ENCODE results near the gene FMNL2.

FMNL2 gene

DNA sequence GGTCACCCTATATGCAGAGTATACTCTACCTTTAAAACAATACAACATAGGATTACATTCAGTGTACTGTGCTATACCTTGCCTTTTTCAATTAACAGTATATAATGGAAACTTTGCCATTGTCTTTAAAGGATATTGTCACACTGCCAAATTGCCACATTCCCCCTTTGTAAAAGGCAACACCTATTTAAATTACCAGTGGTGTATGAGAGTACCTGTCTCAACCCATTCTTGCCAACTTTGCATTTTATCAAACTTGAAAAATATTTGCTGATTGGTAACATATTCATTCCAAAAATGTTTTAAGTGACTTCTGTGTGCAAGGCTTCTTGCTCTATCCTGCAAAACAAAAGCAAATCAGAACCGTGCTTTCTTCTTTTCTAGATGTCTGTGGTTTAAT lies 92.9 kb downstream of the FMNL2 start:
- no peak for DNase-seq

DNA sequence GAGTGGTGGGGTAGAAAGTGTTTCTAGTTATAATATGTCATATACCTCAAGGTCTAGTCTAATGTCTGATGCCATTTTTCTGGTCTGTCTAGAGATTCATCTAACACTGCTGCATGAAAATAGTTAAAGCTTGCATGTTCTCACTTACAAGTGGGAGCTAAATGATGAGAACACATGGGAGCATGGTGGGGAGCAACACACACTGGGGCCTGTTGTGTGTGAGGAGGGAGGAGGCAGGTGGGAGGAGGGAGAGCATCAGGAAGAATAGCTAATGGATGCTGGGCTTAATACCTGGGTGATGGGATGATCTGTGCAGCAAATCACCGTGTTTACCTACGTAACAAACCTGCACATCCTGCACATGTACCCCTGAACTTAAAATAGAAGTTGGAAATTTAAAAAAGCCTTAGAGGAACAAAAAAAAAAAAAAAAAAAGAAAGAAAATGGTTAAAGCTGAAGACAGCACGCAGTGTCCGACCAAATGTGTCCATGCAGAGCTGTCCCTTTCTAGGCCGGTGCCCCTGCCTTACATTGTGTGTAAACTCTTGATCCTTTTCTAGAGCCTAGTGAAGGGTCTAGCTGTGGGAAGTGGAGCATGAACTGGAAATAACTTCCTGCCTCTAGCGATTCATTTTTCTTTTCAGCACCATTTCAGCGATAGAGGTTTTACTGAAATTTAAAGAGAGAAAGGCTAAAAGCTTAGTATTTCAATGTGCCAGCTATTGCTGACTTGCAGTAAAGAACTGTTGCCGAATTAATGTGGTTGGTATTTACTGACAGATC lies 94.0 kb downstream of the FMNL2 start:
- DNase-seq = no peak

DNA sequence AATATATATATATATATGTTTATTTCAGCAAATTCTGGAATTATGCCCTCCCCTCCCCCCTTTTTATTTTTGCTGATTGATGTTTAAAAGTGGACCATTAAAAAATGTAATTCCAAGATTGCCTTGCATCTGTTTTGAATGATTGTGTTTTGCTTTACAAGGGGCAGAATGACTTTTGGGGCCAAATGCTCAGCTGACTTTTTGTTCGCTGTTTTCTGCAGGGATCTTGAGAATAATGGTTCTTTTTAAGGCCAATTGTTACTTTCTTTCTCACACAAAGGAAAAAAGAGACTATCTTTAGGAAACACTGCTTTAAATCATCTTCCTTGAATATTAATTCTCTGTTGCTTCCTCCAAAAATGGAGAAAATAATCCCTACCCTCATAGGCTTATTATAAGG lies 95.9 kb downstream of the FMNL2 start:
- DNase-seq = no peak

DNA sequence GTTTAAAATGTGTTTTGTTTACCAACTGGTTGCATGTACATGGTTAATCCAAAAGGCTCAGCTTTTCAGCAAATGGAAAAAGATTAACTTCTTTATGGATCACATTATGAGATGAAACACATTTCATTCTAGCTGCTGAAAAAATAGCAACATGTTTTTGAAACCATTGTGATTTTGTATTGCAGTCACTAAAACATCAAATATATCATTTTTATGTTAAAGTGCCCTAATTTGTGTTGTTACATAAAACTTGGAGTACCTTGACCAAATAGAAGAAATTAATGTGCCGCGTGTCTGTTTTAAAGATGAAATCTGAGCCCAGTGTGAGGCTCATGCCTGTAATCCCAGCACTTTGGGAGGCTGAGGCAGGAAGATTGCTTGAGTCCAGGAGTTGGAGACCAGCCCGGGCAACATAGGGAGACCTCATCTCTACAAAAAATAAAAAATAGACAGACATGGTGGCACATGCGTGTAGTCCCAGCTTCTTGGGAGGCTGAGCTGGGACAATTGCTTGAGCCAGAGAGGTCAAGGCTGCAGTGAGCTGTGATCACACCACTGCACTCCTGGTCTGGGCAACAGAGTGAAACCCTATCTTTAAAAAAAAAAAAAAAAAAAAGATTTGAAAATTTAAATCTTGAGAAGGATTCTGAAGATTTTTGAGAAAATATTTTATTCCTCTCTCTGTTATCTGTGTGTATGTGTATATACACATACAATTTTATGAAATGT lies 96.6 kb downstream of the FMNL2 start:
- DNase-seq = no peak

DNA sequence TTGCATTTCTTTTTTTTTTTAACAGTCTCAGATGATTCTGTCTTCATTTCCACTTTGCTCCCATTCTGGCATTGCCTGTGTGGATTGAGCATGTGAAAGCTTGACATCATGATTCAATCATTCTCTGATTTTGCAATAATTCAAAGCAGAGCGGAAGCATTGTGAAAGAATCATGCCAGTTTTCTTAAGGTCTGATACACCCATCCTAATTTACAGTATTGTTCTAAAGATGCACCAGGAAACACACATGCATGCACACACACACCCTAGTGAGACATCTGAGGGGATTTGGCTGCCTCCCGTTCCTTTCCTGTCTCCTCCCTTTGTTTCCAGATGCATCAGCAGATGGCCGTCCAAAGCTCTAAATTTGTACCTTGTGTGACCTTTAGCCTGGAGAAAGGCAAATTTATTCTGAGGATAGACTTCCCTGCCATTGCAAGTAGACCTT lies 97.3 kb downstream of the FMNL2 start:
- DNase-seq = peak; percentile 85 to 91

DNA sequence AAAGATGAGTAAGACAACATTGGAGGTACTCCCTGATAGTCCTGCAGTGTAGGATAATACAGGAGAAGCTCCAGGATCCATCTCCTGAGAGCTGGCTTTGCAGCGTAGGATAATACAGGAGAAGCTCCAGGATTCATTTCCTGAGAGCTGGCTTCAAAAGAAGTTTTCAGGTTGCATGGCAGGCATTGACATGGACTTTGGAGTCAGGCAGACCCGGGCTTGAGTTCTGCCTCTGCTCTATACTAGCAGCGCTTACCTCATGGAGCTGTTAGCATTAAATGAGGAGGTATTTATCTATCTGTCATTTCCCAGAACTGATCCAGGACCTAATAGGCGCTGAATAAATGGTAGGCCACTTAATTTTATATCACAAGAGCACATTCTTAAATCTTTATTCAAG lies 97.8 kb downstream of the FMNL2 start:
- DNase-seq = no peak

DNA sequence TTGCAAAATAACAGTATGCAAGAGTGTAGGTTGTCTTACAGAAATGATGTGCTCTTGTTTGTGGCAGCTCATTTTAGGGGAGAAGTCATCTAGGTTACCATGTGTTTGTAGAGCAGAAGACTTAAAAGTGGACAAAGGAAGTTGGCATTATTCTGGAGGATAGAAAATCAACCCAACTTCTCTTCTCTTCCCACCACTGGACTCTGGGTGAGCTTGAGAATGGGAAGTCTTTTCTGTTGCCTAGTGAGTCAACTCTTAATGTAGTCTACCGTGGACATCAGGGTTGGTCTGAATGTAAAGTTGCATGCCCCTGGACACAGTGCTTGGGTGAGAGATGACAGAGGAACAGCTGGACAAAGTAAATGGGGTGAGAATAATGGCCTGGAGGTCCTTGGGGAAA lies 98.3 kb downstream of the FMNL2 start:
- DNase-seq = no peak

DNA sequence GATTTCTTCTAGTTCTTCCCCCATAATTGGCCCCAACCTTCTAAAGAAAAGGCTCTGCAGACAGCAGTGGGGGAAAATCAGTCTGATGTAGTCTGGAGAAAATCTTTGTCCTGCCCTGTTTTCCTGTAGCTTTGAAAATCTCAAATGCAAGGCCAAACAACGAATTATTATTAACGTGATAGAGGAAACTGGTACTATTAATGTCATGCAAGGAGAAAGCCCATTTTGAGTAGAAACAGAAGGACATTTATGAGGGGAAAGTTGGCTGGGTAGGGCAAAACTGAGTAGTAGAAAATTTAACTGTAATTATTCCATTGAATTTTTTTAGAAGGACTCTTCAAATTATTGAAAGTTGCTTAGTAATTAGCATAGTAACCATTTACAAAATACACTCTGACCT lies 98.8 kb downstream of the FMNL2 start:
- DNase-seq = no peak

DNA sequence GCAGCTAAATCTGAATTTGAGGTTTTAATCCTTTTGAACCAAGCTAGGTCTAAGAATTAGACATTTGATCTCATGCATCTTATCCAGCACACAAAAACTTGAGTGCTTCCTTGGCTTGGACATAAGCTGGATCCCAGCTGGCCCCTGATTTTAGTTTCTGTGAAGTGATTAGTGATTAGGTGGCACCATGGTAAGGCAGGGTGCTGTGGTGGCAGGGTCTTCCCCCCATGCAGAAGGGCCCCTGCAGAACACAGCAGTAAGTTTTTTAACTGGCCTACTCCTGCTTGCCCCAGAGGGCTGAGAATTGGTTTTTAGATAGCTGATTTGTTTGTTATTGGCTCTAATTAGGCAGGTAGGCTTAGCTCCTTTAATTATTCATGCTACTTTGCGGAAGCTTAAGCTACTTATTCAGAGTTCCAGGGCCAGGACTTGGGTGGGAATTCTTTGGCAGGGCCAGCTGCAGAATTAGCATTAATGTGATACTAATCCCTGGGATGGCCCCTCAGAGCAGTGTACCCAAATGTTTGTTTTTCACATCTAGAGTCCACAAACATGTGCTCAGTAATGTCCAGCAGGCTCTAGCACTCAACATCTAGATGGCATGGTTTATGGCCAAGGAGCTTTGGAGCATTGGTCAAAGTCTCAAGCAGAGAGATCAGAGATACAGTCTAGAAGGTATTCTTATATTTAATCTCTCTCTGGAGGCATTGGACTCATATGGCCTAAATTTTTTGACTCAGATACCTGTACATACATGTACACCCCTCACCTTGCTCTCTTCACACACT lies 99.6 kb downstream of the FMNL2 start:
- DNase-seq = no peak

DNA sequence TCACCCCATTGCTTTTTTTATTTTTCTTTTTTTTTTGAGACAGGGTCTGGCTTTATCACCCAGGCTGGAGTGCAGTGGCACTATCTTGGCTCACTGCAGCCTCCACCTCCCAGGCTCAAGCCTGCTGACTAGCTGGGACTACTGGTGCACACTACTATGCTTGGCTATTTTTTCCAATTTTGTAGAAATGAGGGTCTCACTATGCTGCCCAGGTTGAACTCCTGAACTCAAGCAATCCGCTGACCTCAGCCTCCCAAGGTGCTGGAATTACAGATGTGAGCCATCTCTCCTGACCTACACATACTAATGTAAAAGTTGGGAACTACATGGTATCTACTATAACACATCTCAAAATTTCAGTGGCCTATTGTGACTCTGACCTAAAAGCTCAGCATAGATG lies 101.2 kb downstream of the FMNL2 start:
- DNase-seq = no peak

DNA sequence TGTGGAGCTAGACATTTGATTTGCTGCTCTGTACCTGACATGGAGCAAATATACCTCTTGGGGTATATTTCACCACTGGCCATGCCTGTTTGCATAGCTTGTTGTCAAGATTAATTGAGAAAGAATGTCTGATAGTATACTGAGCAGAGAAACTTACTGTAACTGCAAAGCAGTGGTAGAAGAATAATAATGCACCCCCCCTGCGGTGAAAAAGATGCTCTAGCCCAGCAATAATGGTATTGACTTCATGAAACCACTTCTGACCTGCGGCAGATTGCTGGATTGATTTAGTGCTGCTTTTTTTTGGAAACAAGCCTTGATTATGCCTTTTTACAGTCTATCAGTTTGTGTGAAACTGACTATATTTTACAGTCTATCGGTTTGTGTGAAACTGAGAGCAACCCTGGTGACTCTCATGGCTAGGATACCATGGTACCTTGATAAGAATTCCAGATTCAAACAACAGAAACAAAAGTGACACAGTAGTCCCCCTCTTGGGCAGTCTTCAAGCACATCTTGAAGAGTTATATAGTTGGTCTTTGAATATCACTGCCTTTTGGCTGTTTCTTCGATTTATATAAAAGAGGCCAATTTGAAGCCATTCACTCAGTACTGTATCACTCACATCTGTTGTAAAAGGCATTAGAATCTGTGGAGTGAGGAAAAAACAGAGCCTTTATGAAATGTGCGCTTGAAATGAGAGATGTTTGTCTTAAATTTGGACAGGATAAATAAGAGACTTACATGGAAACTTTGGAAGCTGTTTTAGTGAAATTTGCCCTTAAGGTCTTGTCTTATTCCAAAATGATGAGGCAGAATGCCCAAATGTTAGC lies 102.5 kb downstream of the FMNL2 start:
- no peak for DNase-seq

DNA sequence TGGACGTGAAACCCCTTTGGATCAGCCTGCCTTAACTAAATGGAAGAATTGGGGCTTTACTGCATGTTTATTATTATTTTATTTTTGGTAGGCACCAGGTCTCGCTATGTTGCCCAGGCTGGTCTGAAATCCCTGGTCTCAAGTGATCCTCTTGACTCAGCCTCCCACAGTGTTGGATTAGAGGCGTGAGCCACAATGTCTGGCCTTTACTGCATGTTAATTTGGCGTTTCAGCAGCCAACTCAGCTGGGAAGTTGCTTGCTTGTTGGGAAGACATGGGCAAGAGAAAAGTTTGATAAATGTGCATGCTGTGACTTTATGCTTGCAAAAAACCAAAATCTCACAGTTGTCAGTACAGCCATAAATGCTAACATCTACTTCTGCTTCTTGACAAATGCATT lies 105.1 kb downstream of the FMNL2 start:
- DNase-seq = no peak

DNA sequence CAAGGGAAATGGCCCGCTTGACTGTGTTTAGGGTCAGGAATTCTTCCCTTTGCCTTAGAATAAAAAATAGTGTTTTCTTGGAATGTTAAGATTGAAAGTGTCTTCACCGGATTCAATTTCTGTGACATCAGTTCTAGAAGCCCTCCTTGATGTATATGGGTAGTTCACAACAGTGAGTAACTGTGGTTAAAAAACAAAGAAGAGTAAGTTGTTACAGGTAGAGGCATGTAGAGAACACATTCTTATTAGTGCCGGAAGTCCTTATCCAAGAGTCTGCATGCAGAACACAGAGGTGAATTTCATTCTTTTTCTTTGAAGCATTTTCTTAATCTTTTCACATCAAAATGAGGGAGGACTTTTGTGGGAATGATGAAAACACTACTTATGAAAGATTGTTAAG lies 105.5 kb downstream of the FMNL2 start:
- no peak for DNase-seq

DNA sequence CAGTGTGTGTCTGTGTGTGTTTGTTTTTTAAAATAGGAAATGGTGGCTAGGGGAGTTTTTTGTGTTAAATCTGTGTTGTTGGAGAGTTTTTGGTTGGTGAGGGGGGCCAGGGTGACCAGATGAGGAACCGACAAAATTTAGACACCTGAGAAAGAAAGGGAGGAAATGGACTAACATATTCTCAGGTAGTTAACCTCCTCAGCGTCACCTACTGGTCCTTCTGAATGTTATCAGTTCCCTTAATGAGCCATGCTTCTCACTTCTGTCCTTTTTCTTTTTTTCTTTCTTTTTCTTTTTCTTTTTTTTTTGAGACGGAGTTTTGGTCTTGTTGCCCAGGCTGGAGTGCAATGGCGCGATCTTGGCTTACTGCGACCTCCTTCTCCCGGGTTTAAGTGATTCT lies 107.0 kb downstream of the FMNL2 start:
- no peak for DNase-seq

DNA sequence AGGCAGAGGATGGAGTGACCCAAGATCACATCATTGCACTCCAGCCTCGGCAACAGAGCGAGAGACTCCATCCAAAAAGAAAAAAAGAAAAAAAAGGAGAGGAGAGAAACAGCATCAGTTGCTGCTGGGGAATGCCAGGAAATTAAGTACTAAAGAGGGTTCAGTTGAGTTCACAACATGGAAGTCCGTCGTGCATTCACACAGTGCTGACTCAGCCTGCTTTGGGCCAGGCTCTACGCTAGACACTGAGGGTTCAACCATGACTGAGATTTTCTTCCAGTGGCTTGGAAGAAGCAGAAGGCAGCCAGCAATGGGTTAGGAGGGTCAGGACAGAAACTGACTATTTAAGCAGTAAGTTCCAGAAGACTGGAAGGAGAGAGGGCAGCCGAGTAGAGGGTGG lies 108.8 kb downstream of the FMNL2 start:
- no peak for DNase-seq

DNA sequence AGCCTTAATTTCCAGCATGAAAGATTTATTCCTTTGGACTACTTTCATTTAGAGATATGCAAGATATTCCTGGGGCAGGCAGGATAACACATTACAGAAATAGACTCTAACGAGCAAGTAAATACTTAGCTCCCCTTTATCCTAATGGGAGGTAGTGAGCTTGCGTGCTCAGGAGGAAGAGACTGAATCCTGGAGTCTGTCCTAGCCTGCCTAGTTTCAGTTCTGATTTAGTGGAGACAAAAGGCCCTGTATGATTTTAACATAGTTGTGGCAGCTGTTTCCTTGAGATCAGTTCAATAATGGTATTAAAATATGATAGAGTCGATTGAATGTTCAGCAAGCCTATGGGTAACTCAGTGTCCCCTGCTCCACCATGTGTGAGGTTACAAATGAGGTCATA lies 109.5 kb downstream of the FMNL2 start:
- no peak for DNase-seq

DNA sequence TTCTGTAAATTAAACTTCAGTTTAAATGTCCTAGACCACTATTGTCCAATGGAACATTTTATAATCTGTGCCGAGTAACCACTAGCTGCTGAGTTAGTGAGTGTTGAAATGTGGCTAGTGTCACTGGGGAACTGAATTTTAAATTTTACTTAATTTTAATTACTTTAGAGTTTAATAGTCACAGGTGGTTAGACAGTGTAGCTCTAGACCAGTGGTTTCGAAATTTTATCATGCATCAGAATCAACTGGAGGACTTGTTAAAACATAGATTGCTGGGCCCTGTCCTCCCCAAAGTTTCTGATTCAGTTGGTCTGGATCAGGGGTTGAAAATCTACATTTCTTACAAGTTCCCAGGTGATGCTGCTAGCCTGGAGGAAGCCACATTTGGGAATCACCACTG lies 110.4 kb downstream of the FMNL2 start:
- no peak for DNase-seq

DNA sequence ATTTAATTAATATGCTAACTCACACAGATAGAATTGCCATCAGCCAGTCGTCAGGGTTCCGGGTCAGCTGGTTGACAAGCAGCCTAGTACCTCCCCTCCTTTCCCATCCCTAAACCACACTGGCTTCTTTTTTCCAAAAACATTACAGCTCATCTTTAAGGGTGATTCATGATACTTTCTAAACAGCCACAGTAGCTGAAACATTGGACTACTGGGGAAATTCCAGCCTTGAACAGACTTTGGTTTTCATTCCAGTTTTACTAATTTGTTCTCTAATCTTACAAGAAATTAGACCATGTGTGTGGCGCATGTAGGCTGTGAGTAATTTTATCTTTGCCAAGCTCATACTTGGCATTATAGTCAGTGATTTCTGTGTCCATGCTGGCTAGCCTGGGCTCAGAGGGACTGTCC lies 110.8 kb downstream of the FMNL2 start:
- peak in 1 of 2 experiments; percentile 35 for DNase-seq

DNA sequence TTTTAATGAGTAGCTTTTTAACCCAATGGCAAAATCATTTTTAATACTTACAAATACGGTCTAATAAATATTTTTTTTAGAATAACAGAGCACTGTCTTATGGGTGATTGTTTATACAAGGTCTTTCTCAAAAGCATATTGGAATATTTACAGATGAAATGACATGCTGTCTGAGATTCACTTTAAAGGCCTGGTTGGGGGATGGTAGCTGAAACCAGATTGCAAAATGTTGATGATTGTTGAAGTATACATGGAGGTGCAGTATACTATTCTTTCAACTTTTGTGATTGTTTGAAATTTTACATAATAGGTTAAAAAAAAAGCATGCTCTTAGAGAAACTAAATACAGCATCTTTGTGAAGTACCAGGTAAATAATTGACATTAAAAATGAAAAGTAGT lies 111.2 kb downstream of the FMNL2 start:
- DNase-seq = no peak

DNA sequence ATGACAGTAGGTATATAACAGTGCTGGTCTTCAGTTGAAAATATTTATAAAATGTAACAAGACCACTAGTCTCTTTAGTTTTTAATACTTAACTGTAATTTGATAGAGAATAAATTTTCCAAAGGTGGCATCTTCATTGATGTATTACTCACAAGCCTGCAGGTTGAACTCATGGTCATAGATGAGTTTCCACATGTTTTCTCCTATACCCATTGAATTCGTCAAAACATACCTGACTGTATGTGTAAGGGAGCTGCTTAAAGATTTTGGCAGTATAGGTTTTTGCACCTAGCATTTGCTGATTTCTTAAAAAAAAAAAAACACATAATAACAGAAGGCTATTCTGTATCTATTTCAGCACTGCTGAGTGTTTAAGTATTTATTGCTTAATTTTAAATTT lies 112.9 kb downstream of the FMNL2 start:
- no peak for DNase-seq

DNA sequence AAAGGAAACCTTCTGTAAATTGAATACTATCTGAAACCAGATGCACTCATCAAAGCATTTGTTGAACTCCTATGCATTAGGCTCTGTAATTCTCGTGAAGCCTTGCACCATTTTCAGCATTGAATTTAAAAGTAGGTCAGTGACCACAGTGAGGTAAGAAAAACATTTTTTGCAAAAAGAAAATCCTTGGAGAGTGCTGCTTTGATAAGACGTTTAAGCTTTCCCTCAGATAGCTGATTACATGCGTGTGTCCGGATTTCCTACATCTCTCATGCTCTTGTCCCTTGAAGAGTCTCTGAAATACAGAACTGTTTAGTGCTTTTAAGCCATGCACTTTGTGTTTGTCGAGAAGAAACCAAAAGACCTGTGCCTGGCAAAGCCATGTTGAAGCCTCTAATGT lies 113.6 kb downstream of the FMNL2 start:
- DNase-seq = no peak

DNA sequence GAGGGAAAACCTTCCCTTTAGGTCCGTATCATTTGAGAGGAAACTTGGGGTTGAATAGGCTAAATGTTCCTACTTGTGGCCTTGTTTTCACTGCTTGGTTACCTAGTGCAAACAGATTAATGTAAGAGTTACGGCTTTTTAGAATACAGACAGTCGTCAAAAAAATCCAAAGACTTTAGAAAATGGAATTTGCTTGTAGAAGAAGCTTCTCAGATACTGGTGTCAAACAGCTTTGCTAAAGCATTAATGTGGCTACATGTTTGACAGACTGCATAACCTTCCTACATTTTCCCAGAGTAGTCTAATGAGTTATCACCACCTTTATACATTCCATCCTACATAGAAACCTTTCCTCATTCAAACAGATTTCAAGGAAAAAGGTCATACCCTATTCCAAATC lies 114.6 kb downstream of the FMNL2 start:
- DNase-seq = no peak

DNA sequence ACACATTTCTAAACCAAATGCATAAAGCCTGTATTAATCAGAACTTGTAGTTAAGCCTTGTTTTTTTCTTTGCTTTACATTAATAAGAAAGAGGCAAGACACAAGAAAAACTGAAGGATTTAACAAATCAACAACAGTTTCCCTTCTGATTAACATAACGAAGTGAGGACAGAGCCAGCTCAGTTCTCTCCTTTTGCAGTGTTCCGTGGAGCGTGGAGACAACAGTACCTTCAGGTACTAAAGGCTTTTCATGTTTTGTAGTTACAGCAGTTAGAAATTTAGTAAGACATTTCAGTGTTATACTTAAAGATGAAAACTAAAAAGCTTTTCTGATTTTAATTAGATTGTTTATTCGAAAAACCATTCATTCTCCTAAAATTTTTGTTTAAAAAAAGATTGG lies 115.2 kb downstream of the FMNL2 start:
- peak in 1 of 2 experiments; percentile 10 for DNase-seq

Data from cerebellar nuclear complex (tissue), 1 donor.